Smooth muscle cell (in vitro differentiated cells): ENCODE measurements around the gene FZD2. TPM values are rescaled to one million over a fixed set of nuclear protein-coding genes. Genes with fewer than 3 reads are reported as not detected.
A peak's percentile ranks its signal among the peaks of the same experiment; 100 is the strongest.

Experiments
- DNase-seq: peaks from one replicate; lab custom pipeline; 2025; ENCODE audit not compliant: unreplicated experiment; lab: John Stamatoyannopoulos, UW
- H2AFZ ChIP-seq: fragments of 200-600 bp; sonication (generic); 2 replicates; pipeline ENCODE4 v1.6.0; 2016; ENCODE audit warnings: antibody characterized with exemption, low read depth, mild to moderate bottlenecking
- H3F3A ChIP-seq: fragments of 200-600 bp; sonication (generic); 2 replicates; pipeline ENCODE4 v1.6.0; 2017; ENCODE audit warnings: antibody characterized with exemption, low read depth
- H3K27ac ChIP-seq: fragments of 200-600 bp; sonication (generic); 2 replicates; pipeline ENCODE4 v1.5.1; 2016; ENCODE audit warnings: low read depth, mild to moderate bottlenecking
- H3K27me3 ChIP-seq: fragments of 200-600 bp; sonication (generic); 2 replicates; pipeline ENCODE4 v1.6.1; 2016; ENCODE audit warnings: low read depth, mild to moderate bottlenecking
- H3K36me3 ChIP-seq: fragments of 200-600 bp; sonication (generic); 2 replicates; pipeline ENCODE4 v1.5.1; 2016; ENCODE audit warnings: low read depth
- H3K4me1 ChIP-seq: fragments of 200-600 bp; sonication (generic); 2 replicates; pipeline ENCODE4 v1.5.1; 2016; ENCODE audit warnings: low read depth
- H3K4me2 ChIP-seq: fragments of 200-600 bp; sonication (generic); 2 replicates; pipeline ENCODE4 v1.6.0; 2016; ENCODE audit warnings: mild to moderate bottlenecking
- H3K4me3 ChIP-seq: fragments of 200-600 bp; sonication (generic); 2 replicates; pipeline ENCODE4 v1.5.1; 2016; ENCODE audit warnings: mild to moderate bottlenecking
- H3K79me2 ChIP-seq: fragments of 200-600 bp; sonication (generic); 2 replicates; pipeline ENCODE4 v1.6.0; 2016; ENCODE audit warnings: low read depth, mild to moderate bottlenecking
- H3K9ac ChIP-seq: fragments of 200-600 bp; sonication (generic); 2 replicates; pipeline ENCODE4 v1.6.0; 2016; ENCODE audit warnings: low read depth
- H3K9me3 ChIP-seq: fragments of 200-600 bp; sonication (generic); replicated peaks from 2 replicates; pipeline ENCODE4 v1.5.1; 2016; ENCODE audit warnings: low read depth
- H4K20me1 ChIP-seq: fragments of 200-600 bp; sonication (generic); 2 replicates; pipeline ENCODE4 v1.6.0; 2016; ENCODE audit warnings: low read depth
- WGBS: methylation state at CpG from one replicate; pipeline ENCODE4 v1.1.7; 2016; ENCODE audit warnings: low lambda C conversion rate; 5-methylcytosine and 5-hydroxymethylcytosine counted together
- polyA plus RNA-seq: library from polyadenylated mRNA; unstranded; fragments of >200 nt; fragmentation: Nextera tagmentation; extraction: Ambion mirVana; gene quantifications from 2 replicates; pipeline ENCODE4 v1.2.1, GENCODE V29; 2016
- total RNA-seq: library from RNA; depleted of rRNA; stranded (reverse); fragments of >200 nt; gene quantifications from 2 replicates; pipeline ENCODE4 v1.2.3, GENCODE V29; 2014
- TF ChIP-seq, protein P1 (sequence below): fragments of 200-600 bp; sonication (generic); IDR thresholded peaks from 2 replicates; pipeline ENCODE4 v1.5.1; 2017; ENCODE audit warnings: borderline replicate concordance, mild to moderate bottlenecking, antibody characterized with exemption; ENCODE audit not compliant: insufficient read depth, poor library complexity, severe bottlenecking

Gene FZD2
- total and polyA plus RNA-seq, 2 experiments from 2014 or later: 19.8 to 33.7 TPM

DNA sequence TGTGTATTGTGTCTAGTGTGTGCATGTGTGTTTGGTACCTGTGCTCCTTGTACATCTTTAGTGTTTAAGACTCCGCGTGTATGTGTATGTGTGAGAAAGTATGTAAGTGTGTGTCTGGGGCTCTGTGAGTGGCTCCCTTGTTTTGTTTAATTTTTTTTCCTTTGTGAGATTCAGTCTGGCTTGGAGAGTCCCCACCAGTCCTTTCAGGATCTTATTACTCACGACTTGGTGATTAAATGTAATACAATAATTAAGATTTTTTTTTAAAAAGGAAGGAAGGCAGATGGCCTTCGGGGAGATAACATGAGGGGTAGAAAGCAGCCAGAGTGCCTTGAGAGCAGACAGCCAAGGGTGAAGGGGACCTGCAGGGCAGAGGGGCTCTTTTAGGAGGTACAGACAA, 33.9 kb downstream of the FZD2 start:
- 48% methylated on average over 4 of the region's 4 CpGs for WGBS
- Histone ChIP-seq H3K9ac (no peak overlapping the region), H3K4me3 (no peak overlapping the region), H3K27ac (peak overlapping the region; percentile 62), H3K36me3 (no peaks in the 10 kb centered on the region), H3K79me2 (no peaks in the 10 kb centered on the region), H3K27me3 (no peaks in the 10 kb centered on the region), H3K9me3 (no peaks in the 10 kb centered on the region), H3F3A (peaks cover 18% of the 10 kb centered on the region), H2AFZ (peak overlapping the region; percentile 14), H4K20me1 (no peaks in the 10 kb centered on the region), H3K4me1 (no peaks in the 10 kb centered on the region), H3K4me2 (no peak overlapping the region)
- TF ChIP-seq, protein P1, sequence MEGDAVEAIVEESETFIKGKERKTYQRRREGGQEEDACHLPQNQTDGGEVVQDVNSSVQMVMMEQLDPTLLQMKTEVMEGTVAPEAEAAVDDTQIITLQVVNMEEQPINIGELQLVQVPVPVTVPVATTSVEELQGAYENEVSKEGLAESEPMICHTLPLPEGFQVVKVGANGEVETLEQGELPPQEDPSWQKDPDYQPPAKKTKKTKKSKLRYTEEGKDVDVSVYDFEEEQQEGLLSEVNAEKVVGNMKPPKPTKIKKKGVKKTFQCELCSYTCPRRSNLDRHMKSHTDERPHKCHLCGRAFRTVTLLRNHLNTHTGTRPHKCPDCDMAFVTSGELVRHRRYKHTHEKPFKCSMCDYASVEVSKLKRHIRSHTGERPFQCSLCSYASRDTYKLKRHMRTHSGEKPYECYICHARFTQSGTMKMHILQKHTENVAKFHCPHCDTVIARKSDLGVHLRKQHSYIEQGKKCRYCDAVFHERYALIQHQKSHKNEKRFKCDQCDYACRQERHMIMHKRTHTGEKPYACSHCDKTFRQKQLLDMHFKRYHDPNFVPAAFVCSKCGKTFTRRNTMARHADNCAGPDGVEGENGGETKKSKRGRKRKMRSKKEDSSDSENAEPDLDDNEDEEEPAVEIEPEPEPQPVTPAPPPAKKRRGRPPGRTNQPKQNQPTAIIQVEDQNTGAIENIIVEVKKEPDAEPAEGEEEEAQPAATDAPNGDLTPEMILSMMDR: no peak
- DNase-seq: no peak

DNA sequence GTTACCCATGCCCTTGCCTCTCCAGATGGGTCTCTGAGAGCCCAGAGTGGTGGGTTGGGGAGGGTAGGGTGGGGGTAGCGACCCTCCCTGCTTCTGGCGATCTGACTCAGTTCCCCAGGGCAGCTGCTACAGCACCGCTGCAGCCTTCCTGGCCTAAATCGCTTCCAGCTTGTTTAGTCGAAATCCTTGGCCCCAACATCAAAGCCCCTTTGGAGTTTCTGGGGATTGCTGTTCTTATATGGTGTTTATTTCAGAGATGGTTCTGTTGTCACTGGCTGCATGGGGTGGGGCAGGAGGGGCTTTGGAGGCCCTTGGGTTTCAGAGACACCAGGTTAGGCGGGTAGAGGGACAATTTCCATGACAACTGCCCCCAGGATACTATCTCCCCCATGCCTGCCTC, 35.9 kb downstream of the FZD2 start:
- Histone ChIP-seq H3K79me2 (no peaks in the 10 kb centered on the region), H3K27me3 (no peaks in the 10 kb centered on the region), H3K9me3 (no peaks in the 10 kb centered on the region), H3F3A (peaks cover 18% of the 10 kb centered on the region), H3K36me3 (no peaks in the 10 kb centered on the region), H3K4me2 (no peak overlapping the region), H3K4me3 (no peak overlapping the region), H2AFZ (no peak overlapping the region), H3K27ac (no peak overlapping the region), H3K4me1 (no peaks in the 10 kb centered on the region), H3K9ac (no peak overlapping the region), H4K20me1 (no peaks in the 10 kb centered on the region)
- 42% methylated on average over 6 of the region's 6 CpGs for WGBS
- TF ChIP-seq, protein P1: no peak
- DNase-seq: no peak

DNA sequence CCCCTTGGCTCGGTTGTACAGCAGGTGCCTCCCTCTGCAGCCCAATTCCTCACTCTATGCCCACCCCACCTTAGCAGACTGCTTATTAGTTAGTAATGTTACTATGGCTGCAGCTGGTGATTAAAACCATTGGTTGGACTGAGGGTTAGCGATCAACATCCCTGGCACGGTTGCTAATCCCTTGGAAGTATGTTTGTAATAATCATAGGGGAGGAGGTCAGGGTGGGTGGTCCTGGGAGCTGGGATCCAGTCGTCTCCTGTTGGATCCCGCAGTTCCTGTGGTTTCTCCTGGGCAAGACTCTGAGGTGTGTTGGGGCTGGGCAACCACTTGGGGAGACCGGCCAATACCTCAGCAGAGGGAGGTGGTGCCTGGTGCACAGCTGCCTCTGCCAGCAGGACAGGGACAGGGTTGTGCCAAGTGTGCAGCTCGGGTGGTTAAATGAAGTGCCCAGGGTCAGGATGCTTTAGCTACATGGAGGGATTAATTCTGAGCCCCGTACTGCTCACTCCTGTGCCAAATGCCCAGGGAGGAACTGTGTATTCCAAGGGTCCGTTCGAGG, 38.0 kb downstream of the FZD2 start:
- Histone ChIP-seq H3K36me3 (no peaks in the 10 kb centered on the region), H3K4me2 (no peak overlapping the region), H3K79me2 (no peaks in the 10 kb centered on the region), H2AFZ (no peak overlapping the region), H3K4me1 (peaks cover 17% of the 10 kb centered on the region), H3F3A (peaks cover 14% of the 10 kb centered on the region), H3K4me3 (no peak overlapping the region), H3K9ac (no peak overlapping the region), H3K9me3 (no peaks in the 10 kb centered on the region), H4K20me1 (no peaks in the 10 kb centered on the region), H3K27me3 (no peaks in the 10 kb centered on the region), H3K27ac (no peak overlapping the region)
- TF ChIP-seq, protein P1: no peak
- 80% methylated on average over 10 of the region's 10 CpGs for WGBS
- DNase-seq: no peak

DNA sequence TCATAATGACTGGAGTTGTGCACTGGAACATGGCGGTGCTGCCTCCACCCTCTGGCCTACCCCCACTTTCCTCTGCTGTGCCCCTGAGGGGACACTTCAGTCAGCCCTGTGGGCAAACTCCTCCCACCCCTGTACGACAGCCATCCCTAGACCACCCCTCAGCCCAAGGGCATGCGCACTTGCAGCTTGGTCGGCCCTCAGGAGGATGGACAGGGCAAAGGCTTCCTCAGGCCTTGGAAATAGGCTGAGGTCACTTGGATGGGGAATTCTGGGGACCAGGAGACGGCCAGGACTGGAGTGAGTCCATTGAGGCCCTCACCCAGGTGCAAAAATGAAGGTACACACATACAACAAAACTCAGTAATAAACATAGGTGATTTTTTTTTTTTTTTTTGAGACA, 41.0 kb downstream of the FZD2 start:
- Histone ChIP-seq H3K27me3 (no peaks in the 10 kb centered on the region), H2AFZ (no peak overlapping the region), H3K9me3 (no peaks in the 10 kb centered on the region), H3K27ac (no peak overlapping the region), H4K20me1 (no peaks in the 10 kb centered on the region), H3K4me3 (no peak overlapping the region), H3K79me2 (no peaks in the 10 kb centered on the region), H3K36me3 (no peaks in the 10 kb centered on the region), H3K4me1 (peaks cover 18% of the 10 kb centered on the region), H3K4me2 (no peak overlapping the region), H3F3A (peaks cover 6% of the 10 kb centered on the region), H3K9ac (no peak overlapping the region)
- TF ChIP-seq, protein P1: no peak
- no peak for DNase-seq
- 95% methylated on average over 5 of the region's 5 CpGs for WGBS
